Right hindlimb (tissue), 1 donor: ENCODE data around the gene DHRS4.
"Not testable (repeated sequence)": the region's sequence is repeated elsewhere in the genome, so short reads cannot be mapped to it uniquely, and the experiment has no call there.

Experiments used
- DNase-seq: peaks from one replicate; pipeline ENCODE4 v3.0.0-alpha.2; 2018

DHRS4 gene

GRCh38 chr14:23941669-23942068 is 11.9 kb upstream of the DHRS4 start:
- DNase-seq, result no peak

GRCh38 chr14:23942587-23942986 is 11.0 kb upstream of the DHRS4 start:
- no peak for DNase-seq

GRCh38 chr14:23949069-23949468 is 4.5 kb upstream of the DHRS4 start:
- not testable (repeated sequence) for DNase-seq

- no peak for DNase-seq
Measured at GRCh38 chr14:23950411-23951135, 3.0 kb upstream of the DHRS4 start.

- not testable (repeated sequence) for DNase-seq
Measured at GRCh38 chr14:23951136-23951466, 2.5 kb upstream of the DHRS4 start.

- DNase-seq, result peak; percentile 39
Measured at GRCh38 chr14:23951590-23952201, 1.9 kb upstream of the DHRS4 start.

- DNase-seq, result not testable (repeated sequence)
Measured at GRCh38 chr14:23953116-23953463, 480 bp upstream of the DHRS4 start.

- DNase-seq, result not testable (repeated sequence)
Measured at GRCh38 chr14:23954279-23954614, 677 bp downstream of the DHRS4 start.

- not testable (repeated sequence) for DNase-seq
Measured at GRCh38 chr14:23954965-23955364, 1.4 kb downstream of the DHRS4 start.

GRCh38 chr14:23955811-23956210 is 2.2 kb downstream of the DHRS4 start:
- DNase-seq, result not testable (repeated sequence)

- not testable (repeated sequence) for DNase-seq
Measured at GRCh38 chr14:23957913-23958569, 4.5 kb downstream of the DHRS4 start.

- DNase-seq, result not testable (repeated sequence)
Measured at GRCh38 chr14:23960899-23961298, 7.3 kb downstream of the DHRS4 start.

GRCh38 chr14:23961704-23962103 is 8.1 kb downstream of the DHRS4 start:
- DNase-seq, result not testable (repeated sequence)

GRCh38 chr14:23969130-23969480 is 15.5 kb downstream of the DHRS4 start:
- not testable (repeated sequence) for DNase-seq

GRCh38 chr14:23969481-23970282 is 16.1 kb downstream of the DHRS4 start:
- peak; percentile 51 for DNase-seq

GRCh38 chr14:23970283-23970659 is 16.7 kb downstream of the DHRS4 start:
- not testable (repeated sequence) for DNase-seq

- DNase-seq, result not testable (repeated sequence)
Measured at GRCh38 chr14:23973178-23973577, 19.6 kb downstream of the DHRS4 start.

- not testable (repeated sequence) for DNase-seq
Measured at GRCh38 chr14:23974041-23974440, 20.5 kb downstream of the DHRS4 start.

GRCh38 chr14:23977208-23977607 is 23.6 kb downstream of the DHRS4 start:
- not testable (repeated sequence) for DNase-seq

GRCh38 chr14:23981951-23982813 is 28.6 kb downstream of the DHRS4 start:
- DNase-seq, result not testable (repeated sequence)

GRCh38 chr14:23984891-23985602 is 31.5 kb downstream of the DHRS4 start:
- no peak for DNase-seq

- DNase-seq, result not testable (repeated sequence)
Measured at GRCh38 chr14:23988223-23988606, 34.6 kb downstream of the DHRS4 start.
